Uterus (tissue), 4 donors: ENCODE data around the gene REEP3. TPM values are rescaled to one million over a fixed set of nuclear protein-coding genes. Genes with fewer than 3 reads are reported as not detected.

Experiments
- DNase-seq, 2 donors: peaks; one replicate each; pipeline ENCODE4 v3.0.0-alpha.2; 2019 to 2020
- H3K27ac ChIP-seq, 2 donors: fragments of 200-600 bp; sonication (generic); 1 replicate in 1 of 2; 2 replicates in 1 of 2; pipeline ENCODE4 v1.5.1; 2016 to 2018
- H3K27me3 ChIP-seq, 2 donors: fragments of 200-600 bp; sonication (generic); one replicate each; pipeline ENCODE4 v1.5.1; 2018 to 2019; ENCODE audit warnings: control low read depth in 1 of 2
- H3K36me3 ChIP-seq, 2 donors: fragments of 200-600 bp; sonication (generic); one replicate each; pipeline ENCODE4 v1.5.1; 2019; ENCODE audit warnings: control low read depth in 1 of 2
- H3K4me1 ChIP-seq, 2 donors: fragments of 200-600 bp; sonication (generic); one replicate each; pipeline ENCODE4 v1.5.1; 2018 to 2019; ENCODE audit warnings: control low read depth in 1 of 2
- H3K4me3 ChIP-seq, 2 donors: fragments of 200-600 bp; sonication (generic); 1 replicate in 1 of 2; 2 replicates in 1 of 2; pipeline ENCODE4 v1.5.1; 2018 to 2019; ENCODE audit warnings: mild to moderate bottlenecking in 1 of 2
- H3K9me3 ChIP-seq, 2 donors: fragments of 200-600 bp; sonication (generic); one replicate each; pipeline ENCODE4 v1.5.1; 2019; ENCODE audit warnings: control low read depth in 1 of 2
- POLR2A ChIP-seq, 2 donors: fragments of 450-650 bp; IDR thresholded peaks; one replicate each; pipeline ENCODE4 v1.6.1; 2016; ENCODE audit warnings: antibody characterized with exemption in 2 of 2, mild to moderate bottlenecking in 1 of 2, moderate library complexity in 1 of 2
- intact Hi-C: fragments of 100-400 bp; cut with DNase I; formaldehyde crosslinking; loops from one replicate; pipeline ENCODE4 v1.15.1; 2023; ENCODE audit warnings: low total_unique reads
- total RNA-seq, 4 donors: library from RNA; depleted of rRNA in 3 of 4; stranded (reverse); fragments of >200 nt in 3 of 4; gene quantifications; one replicate each; pipeline versions ENCODE4 v1.1.0 to v1.2.4, GENCODE V29; 2014 to 2023
- TF ChIP-seq, protein P1 (sequence below), 4 experiments: fragments of 200-600 bp in 2 of 4; fragments of 450-650 bp in 2 of 4; sonication (generic) in 2 of 4; IDR thresholded peaks; one replicate each; pipeline ENCODE4 v1.5.1; 2016 to 2019; ENCODE audit warnings: antibody characterized with exemption in 4 of 4, mild to moderate bottlenecking in 2 of 4, moderate library complexity in 1 of 4
- donor health status: DM: yes; HTN: yes; CAD: no.

Gene REEP3
- total RNA-seq, 4 donors from 2014 or later: 43.0 to 66.5 (median 58.2) TPM

DNA sequence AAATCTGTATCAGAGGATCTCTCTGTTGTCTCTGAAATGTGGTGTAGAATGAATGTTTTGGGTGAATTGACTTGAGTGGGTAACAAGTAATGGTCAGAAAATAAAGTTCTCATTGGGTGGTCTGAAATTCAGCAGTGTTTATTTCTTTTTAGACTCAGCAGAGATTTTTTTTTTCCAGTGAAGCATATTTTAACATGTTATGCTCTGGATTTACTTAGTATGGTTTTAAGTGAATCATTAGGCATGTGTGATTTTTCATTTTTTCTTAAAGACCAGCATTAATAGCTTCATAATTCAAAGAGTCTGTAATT lies 63.5 kb downstream of the REEP3 start:
- H3K4me3 ChIP-seq: no peak overlapping the region
- no peak for TF ChIP-seq POLR2A (IDR thresholded peaks at IDR 0.05)
- TF ChIP-seq, protein P1, sequence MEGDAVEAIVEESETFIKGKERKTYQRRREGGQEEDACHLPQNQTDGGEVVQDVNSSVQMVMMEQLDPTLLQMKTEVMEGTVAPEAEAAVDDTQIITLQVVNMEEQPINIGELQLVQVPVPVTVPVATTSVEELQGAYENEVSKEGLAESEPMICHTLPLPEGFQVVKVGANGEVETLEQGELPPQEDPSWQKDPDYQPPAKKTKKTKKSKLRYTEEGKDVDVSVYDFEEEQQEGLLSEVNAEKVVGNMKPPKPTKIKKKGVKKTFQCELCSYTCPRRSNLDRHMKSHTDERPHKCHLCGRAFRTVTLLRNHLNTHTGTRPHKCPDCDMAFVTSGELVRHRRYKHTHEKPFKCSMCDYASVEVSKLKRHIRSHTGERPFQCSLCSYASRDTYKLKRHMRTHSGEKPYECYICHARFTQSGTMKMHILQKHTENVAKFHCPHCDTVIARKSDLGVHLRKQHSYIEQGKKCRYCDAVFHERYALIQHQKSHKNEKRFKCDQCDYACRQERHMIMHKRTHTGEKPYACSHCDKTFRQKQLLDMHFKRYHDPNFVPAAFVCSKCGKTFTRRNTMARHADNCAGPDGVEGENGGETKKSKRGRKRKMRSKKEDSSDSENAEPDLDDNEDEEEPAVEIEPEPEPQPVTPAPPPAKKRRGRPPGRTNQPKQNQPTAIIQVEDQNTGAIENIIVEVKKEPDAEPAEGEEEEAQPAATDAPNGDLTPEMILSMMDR (IDR thresholded peaks at IDR 0.05): no peak
- no peaks in the 10 kb centered on the region for H3K27me3 ChIP-seq
- intact Hi-C loops: no loop called here
- no peaks in the 10 kb centered on the region for H3K36me3 ChIP-seq
- DNase-seq: no peak
- H3K9me3 ChIP-seq: no peaks in the 10 kb centered on the region
- H3K4me1 ChIP-seq: no peaks in the 10 kb centered on the region
- peak overlapping the region in 1 of 2 donors; percentile 28 for H3K27ac ChIP-seq

DNA sequence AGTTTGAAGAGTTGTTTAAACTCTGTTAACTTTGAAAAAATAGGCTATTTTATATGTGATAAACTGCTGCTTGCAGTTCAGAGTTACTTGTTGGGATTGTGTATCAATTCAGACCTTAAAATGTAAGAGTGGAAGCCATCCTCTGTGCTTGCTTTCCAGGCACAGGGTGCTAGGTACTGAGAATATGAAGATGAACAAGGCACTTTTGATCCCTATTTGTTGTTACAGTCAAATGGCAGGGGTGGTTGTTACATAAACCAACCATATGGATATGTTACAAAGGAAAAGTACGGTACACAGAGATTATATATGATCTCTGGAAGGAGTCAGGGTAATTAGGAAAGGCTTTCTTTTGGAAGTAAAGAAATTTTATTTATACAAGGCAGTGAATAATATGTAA lies 63.8 kb downstream of the REEP3 start:
- Histone ChIP-seq H3K36me3 (no peaks in the 10 kb centered on the region), H3K27ac (peak overlapping the region in 1 of 2 donors; percentile 28), H3K4me1 (no peaks in the 10 kb centered on the region), H3K4me3 (no peak overlapping the region), H3K27me3 (no peaks in the 10 kb centered on the region), H3K9me3 (no peaks in the 10 kb centered on the region)
- intact Hi-C loops: no loop called here
- TF ChIP-seq, protein P1 (IDR thresholded peaks at IDR 0.05): no peak
- TF ChIP-seq POLR2A (IDR thresholded peaks at IDR 0.05): no peak
- no peak for DNase-seq

DNA sequence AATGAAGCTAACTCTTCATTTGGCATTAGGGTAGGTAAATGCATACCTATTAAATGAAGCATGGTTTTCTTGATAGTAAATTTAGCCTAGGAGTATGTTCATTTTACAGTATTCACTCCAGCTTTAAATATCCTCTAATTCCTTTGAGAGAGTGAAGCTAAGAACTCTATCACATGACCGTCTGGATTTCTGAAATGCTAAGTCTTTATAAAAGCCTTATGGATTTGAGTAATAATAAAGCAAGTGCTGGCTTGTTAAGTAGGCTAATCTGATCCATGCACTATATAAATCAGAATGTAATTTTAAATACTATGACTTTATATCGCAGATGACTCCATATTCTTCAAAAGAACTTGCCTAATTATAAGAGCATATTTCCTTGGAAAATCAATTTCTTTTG lies 64.8 kb downstream of the REEP3 start:
- intact Hi-C loops: no loop called here
- no peaks in the 10 kb centered on the region for H3K4me1 ChIP-seq

DNA sequence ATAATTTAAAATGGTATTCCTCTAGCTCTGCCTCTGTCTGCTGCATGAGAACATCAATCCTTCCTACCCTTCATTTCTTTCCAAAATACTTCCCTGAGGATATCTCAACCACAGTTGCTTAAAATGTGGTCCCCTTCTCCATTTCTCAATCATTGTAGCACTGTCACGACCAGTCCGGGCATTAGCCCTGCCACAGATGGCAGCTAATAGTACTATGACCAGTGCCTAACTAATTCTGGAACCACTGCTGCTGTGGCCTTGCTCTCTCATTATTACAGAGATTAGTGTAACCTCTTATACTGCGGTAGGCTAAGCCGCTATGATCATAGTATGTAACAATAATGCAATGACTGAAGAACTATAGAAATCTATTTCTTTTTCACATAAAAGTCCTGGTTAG lies 66.0 kb downstream of the REEP3 start:
- TF ChIP-seq, protein P1 (IDR thresholded peaks at IDR 0.05): no peak
- TF ChIP-seq POLR2A (IDR thresholded peaks at IDR 0.05): no peak
- intact Hi-C loops: no loop called here
- no peak for DNase-seq
- no peaks in the 10 kb centered on the region for H3K27me3 ChIP-seq
- H3K9me3 ChIP-seq: no peaks in the 10 kb centered on the region
- H3K4me3 ChIP-seq: no peak overlapping the region
- no peaks in the 10 kb centered on the region for H3K36me3 ChIP-seq
- no peak overlapping the region for H3K27ac ChIP-seq
- no peaks in the 10 kb centered on the region for H3K4me1 ChIP-seq

More for the DNA sequence above, 64.8 kb downstream of the REEP3 start:
- no peak overlapping the region for H3K27ac ChIP-seq
- H3K36me3 ChIP-seq: no peaks in the 10 kb centered on the region
- TF ChIP-seq, protein P1 (IDR thresholded peaks at IDR 0.05): no peak
- TF ChIP-seq POLR2A (IDR thresholded peaks at IDR 0.05): no peak
- DNase-seq: no peak
- H3K27me3 ChIP-seq: no peaks in the 10 kb centered on the region
- no peak overlapping the region for H3K4me3 ChIP-seq
- no peaks in the 10 kb centered on the region for H3K9me3 ChIP-seq

DNA sequence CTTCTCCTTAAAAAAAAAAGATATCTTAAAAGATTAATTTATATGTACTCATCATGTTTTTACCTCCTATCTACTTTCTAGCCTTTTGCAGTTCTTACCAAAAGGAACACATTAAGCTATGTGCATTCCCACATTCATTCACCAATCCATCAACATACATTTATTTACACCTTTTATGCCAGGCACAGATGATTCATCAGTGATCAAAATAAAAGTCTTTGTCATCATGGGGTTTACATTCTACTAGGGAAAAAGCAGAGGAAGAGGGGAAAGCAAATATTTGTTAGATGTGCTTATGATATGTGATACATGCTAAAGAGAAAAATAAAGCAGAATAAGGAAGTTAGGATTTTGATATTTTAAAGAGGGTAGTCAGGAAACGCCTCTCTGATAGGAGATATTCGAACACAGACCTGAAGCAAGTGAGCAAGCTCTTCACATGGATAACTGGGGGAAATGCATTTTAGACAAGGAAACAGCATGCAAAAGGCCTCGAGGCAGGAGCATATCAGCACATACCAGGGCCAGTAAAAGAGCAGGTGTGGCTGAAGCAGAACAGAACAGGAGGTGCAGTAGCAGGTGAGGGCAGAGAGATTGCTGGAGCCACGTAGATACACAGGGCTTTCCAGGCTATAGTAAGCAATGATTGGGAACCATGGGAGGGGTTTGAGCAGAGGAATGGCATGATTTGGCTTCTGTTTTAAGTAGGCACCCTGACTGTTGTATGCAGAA lies 67.4 kb downstream of the REEP3 start:
- Histone ChIP-seq H3K27ac (no peak overlapping the region), H3K27me3 (no peaks in the 10 kb centered on the region), H3K36me3 (no peaks in the 10 kb centered on the region), H3K4me1 (no peaks in the 10 kb centered on the region), H3K9me3 (no peaks in the 10 kb centered on the region), H3K4me3 (no peak overlapping the region)
- TF ChIP-seq POLR2A (IDR thresholded peaks at IDR 0.05): no peak
- TF ChIP-seq, protein P1 (IDR thresholded peaks at IDR 0.05): no peak
- no peak for DNase-seq
- intact Hi-C loops: no loop called here
